CMK (cell line): ENCODE measurements around the gene NHP2.
"Not testable (repeated sequence)": the region's sequence is repeated elsewhere in the genome, so short reads cannot be mapped to it uniquely, and the experiment has no call there.

Source experiments
- DNase-seq: peaks from one replicate; pipeline ENCODE4 v3.0.0-alpha.2; 2010; ENCODE audit warnings: low read depth

The NHP2 gene

DNA sequence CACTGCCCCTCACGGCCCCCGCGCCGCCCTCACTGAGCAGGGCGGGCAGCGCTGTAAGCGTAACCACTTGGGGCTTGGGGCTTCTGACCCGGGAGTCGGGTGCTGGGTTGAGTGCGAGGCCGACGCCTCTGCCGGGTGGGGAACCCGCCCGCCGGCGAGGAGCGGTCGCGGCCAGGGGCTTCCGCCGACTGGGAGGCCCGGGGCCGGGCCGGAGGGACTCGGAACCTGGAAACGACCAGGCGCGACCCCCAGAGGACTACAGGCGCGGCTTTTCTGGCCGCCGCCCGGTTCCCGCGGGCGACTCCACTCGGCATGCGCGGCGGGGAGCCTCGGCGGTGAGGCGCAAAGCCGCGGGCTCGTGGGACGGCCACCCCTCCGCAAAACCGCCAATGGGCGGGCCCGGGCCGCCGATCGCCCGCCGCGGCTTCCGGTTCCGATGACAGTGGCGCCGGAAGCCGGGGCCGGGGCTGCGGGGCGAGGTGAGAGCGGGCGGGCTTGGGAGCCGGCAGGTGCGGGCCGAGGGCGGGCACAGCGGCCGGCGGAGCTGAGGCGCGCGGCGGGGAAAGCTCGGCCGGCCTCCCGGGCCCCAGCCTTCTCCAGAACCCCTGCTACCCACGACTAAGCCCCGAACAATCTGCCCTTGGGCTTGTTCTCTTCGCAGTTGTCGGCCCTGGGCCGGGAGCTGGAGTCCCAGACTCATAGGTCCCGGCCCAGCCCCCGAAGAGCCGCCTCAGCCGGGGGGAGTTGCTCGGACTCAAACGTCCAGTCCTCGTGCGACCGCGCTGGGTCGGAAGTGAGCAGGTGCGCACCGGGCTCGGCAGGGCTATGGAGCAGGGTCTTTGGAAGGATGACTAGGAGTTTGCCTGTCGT, 22.9 kb downstream of the NHP2 start, which contains the start of gene RMND5B:
TSS of gene RMND5B (plus strand) at position 439 of the 870 bp plus-strand sequence. CDS start 7,106 bp downstream, outside the sequence.
- peak; percentile 62 for DNase-seq

DNA sequence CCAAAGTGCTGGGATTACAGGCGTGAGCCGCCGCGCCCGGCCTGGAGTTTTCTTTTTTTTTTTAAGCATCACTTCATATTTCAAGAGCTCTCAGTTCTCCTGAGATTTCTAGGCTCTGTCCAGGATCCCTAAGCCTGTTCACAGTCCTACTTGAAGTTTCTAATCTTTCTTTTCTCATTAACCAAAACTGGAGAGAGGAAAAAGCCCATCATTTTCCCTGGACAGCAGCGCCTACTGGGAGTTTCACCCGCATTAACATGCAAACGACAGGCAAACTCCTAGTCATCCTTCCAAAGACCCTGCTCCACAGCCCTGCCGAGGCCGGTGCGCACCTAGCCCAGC, 23.5 kb downstream of the NHP2 start:
- not testable (repeated sequence) for DNase-seq

DNA sequence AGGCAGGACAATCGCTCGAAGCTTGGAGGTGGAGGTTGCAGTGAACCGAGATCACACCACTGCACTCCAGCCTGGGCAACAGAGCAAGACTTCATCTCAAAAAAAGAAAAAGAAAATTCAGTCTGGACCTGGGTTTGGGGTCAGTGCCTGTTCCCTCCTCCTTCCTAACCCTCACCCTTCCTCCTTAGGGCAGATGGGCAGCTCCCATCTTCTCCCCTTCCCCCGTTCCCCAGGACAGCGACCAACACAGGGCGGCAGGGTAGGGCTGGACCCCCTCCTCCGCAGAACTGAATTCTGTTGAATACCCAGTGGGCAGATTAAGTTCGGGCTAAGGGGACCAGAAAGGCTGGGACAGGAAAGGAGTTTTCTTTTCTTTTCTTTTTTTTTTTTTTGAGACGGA, 24.4 kb downstream of the NHP2 start:
- no peak for DNase-seq

DNA sequence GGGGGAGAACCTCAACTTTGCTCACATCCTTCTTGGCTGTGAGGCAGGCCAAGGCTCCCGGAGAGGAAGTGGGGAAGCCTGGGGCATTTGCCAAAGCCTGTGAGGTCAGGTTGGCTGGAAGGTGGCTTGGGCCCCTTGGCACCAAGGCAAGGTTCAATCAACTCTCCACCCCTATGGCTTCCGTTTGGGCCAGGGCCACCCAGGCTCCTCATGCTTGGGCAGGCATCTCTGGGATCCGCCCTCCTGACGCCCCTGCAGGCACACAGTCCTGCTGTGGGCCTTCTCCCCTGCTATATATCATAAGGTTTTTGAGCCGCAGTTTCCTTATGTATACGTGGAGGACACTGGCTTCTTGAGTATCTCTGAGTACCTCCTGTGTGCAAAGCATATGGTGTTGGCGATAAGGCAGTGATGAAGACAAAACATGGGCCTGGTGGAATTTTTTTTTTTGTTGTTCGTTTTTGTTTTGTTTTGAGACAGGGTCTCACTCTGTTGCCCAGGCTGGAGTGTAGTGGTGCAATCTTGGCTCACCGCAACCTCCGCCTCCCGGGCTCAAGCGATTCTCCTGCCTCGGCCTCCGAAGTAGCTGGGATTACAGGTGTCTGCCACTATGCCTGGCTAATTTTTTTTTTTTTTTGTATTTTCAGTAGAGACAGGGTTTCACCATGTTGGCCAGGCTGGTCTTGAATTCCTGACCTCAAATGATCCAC, 26.2 kb downstream of the NHP2 start:
- DNase-seq: peak; percentile 87

DNA sequence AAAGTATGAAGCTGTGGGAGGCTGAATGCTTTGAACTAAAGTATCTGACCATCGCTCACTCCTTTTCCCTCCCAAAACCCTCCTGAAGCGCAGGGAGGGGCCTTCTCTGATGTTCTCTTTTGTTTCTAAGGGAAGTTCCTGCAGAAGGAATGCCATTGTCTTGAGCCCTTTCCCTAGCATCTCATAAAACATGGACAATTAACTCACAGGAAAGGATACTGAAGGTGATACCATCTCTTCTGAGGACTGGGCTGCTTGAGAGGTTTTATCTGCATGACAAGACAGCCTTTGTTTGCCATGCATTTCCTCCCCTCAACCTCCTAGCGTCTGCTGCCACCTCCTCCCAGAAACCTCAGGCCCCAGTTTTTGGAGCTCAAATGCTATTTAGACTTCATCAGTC, 27.1 kb downstream of the NHP2 start:
- no peak for DNase-seq

DNA sequence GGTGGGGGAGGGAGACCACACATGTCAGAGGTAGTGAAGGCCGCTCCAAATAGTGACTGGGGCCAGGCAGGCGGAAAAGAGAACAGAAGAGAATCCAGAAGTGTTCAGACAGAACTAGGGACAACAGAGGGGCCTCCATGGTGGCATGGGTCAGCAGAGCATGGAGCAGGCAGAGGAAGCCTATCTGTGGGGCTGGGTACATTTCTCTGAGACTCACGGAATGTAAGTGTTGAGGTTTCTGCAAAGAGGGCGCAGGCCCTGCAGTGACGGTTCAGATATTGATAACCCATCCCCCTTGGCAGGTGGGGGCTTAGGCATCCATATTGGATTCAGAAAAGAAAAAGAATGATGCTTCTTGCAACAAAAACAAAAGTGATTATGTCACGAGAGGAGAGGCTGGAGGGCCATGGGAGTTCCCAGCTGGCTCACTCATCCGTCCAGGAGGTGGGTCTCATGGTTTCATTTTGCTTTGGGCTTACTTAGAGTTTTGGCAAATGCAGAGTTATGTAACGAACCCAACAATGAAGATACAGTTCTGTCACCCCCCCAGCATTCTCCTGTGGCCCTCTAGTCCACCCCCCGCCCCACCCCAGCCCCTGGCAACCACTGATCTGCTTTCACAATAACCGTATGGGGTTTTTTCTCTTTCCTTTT, 28.3 kb downstream of the NHP2 start:
- no peak for DNase-seq

DNA sequence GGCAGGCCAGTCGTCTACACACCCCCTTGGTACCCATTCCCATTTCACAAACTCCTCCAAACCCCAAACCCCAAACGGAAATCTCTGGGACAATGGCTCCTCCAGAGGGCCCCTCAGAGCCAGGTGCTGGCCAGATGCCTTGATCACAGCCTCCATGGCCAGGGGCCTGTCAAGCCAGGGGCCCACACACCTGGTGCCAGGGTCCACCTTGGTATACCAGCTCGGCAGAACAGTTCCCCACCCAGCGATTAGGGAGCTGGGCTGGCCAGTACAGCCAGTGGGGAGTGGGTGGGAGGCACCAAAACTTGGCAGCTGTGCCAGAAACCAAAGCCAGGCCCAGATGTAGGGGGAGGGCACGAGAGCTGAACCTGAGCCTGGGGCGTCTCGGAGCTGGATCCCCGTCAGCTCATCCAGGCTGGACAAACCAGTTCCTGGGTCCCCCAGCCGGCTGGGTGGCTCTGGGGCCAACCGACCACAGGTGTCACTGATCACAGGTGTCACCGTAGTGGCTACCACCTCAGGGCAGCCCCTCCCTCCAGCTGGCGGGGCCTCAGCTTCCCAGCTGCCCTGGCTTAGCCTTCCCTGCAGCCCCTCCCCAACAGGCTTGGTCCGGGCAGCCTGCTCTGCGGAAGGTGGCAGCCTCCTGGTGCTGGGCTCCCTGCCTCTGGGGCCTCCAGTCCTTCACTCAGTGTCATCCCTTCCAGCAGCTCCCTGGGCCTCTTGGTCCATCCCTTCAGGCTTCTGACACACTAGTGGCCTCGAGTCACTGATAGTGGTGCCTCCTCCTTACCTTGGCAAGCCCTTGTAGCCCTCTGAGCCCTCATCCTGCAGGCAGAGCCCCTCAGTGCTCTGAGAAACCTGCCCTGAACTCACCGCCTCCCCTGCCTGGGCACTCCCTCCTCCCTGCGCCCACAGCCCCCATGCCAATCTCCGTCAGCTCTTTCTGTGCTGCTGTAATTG, 29.4 kb downstream of the NHP2 start:
- no peak for DNase-seq

DNA sequence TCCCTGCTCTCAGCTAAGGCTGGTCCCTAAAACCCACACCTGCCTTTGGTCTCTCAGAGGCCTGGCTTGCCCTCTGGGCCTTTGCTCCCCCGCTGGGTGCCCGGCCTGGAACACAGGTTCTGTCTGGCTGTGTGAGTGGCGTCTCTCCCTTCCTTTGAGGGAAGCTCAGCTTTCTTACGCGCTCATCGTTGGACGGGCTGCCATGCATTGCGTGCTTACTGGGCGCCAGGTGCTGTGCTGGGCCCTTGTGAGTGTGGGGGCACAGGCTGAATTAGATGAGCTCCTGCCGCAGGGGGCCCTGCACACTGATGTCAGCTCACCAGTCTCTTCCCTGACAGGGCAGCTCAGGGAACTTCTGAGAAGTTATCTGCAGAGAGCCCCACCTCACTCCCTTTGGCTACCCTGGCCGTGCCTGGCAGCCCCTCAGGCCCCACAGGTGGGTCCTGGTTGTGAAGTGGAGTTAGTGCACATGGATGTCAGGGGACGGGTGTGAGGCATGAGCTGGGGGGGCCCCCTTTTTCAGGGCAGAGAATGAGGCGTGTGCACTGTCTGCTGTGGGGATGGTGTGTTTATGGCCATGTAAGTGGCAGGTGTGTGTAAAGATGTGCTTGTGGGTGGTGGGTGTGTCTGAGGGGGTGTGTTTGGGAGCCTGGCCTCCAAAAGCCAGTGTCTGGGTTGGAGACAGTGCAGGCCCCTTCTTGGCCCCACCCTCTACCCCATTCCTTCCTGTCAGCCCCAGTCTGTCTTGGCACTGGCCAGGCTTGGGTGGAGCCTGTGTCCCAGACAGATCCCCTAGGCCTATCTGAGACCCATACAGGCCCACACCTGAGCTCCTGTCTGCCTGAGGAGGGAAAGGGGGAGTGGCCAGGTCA, 30.4 kb downstream of the NHP2 start:
- DNase-seq: no peak

DNA sequence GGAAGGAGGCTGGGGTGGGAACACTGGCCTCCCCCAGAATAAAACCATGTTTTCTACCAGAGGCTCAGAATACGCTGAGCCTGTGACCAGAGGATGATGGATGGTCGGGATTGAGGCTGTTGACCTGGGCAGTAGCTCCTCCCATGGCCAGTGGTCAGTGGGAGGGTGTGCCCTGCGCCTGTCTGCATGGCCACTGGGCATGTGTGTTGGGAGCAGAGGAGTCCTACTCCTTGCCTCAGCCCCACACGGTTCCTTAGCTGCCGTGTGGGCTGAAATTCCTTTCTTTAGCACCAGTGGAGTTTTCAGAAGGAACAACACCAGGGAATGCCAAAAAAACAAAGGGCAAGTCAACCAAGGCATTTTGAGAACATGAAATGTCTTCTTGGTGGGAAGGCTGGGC, 31.3 kb downstream of the NHP2 start:
- no peak for DNase-seq

DNA sequence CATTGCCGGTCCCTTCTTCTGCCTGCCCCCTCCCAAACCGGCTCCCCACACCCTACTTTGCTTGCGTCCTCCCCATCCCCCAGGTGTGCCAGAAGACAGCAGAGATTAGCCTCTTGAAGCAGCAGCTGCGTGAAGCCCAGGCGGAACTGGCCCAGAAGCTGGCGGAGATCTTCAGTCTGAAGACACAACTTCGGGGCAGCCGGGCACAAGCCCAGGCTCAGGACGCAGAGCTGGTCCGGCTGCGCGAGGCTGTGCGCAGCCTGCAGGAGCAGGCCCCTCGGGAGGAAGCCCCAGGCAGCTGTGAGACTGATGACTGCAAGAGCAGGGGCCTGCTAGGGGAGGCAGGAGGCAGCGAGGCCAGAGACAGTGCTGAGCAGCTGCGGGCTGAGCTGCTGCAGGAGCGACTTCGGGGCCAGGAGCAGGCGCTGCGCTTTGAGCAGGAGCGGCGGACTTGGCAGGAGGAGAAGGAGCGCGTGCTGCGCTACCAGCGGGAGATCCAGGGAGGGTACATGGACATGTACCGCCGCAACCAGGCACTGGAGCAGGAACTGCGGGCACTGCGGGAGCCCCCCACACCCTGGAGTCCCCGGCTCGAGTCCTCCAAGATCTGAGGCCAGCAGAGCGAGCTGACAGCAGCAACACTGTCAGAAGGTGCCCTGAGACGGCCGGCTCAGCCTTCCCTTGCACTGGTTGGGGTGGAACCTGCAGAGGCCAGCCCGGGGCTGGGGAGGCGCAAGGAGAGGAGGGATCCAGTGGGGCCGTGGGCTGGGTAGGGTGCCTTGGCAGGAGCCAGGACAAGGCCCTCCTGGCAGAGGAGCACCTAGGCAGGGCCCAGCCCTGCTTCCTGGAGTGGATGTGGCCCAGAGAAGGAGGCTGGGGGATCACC, 32.1 kb downstream of the NHP2 start:
- no peak for DNase-seq

DNA sequence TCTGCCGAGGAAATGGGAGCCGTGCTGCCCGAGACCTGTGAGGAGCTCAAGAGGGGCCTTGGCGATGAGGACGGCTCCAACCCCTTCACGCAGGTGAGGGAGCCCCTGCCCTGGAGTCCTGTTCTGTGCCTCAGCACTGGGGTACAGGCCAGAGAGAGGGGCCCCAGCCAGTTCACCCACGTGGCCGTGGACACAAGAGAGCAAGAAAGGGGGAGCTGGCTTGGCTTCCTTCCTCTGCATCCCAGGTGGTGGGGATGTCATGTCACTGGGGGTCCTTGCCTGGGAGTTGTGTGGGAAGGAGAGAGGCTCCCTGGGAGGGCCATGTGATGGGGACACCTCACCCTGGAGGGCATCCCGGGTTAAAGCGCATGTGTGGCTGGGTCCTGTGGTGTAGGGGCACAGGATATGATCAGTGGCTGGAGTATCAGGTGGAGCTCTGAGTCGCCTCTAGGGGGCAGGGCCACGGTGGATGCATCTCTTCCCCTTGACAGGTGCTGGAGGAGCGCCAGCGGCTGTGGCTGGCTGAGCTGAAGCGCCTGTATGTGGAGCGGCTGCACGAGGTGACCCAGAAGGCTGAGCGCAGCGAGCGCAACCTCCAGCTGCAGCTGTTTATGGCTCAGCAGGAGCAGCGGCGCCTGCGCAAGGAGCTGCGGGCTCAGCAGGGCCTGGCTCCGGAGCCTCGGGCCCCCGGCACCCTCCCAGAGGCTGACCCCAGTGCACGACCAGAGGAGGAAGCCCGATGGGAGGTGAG, 32.9 kb downstream of the NHP2 start:
- no peak for DNase-seq

DNA sequence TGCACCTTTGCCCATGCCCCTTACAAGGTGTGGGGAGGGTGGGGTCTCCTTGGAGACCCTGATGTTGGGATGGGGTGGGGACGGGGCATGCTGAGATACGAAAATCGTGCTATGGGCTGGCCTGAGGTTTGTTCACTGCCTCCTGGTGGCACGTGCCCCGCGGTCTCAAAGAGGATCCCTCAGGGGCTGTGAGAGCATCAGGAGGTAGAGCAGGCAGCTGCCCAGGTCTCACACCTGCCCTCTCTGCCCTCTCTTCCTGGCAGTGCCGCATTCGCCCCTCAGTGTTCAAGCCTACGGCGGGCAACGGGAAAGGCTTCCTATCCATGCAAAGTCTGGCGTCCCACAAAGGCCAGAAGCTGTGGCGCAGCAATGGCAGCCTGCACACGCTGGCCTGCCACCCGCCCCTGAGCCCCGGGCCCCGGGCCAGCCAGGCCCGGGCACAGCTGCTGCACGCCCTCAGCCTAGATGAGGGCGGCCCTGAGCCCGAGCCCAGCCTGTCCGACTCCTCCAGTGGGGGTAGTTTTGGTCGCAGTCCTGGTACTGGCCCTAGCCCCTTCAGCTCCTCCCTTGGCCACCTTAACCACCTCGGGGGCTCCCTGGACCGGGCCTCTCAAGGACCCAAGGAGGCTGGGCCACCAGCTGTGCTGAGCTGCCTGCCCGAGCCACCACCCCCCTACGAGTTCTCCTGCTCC, 33.6 kb downstream of the NHP2 start:
- DNase-seq: no peak

DNA sequence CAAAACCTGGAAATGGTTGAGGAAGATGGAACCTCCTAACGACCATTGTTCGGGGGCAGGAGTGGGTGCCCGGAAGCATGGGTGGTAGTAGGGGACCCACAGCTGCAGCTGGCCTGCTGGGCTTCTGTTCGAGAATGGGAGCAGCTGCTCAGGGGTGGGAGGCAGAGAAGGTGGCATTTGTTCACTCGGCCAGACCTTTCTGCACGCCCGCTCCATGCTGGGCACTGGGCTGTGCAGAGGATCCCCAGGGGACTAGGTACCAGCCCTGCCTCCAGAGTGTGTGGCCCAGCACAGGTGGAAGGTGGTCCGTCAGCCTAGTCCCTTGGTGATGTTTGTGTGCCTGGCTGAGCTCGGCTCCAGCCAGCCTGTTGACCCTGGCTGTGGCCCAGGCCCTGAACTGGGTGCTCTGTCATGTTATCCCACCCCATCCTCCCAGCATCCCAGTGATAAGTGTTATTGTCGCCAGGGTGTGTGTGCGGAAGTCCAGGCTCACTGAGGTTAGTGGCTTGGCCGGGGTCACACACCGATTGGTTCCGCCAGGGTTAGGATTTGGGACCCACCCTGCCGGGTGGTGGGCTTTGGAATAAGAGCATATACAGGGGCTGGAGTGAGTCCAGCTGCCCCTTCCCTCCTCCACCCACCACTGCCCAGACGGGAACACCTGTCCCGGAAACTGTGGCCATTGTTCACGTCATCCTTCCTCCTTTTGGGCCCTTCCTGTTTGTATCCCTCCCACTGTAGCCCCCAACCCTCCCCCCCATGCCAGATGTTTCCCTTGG, 35.6 kb downstream of the NHP2 start:
- DNase-seq: no peak

DNA sequence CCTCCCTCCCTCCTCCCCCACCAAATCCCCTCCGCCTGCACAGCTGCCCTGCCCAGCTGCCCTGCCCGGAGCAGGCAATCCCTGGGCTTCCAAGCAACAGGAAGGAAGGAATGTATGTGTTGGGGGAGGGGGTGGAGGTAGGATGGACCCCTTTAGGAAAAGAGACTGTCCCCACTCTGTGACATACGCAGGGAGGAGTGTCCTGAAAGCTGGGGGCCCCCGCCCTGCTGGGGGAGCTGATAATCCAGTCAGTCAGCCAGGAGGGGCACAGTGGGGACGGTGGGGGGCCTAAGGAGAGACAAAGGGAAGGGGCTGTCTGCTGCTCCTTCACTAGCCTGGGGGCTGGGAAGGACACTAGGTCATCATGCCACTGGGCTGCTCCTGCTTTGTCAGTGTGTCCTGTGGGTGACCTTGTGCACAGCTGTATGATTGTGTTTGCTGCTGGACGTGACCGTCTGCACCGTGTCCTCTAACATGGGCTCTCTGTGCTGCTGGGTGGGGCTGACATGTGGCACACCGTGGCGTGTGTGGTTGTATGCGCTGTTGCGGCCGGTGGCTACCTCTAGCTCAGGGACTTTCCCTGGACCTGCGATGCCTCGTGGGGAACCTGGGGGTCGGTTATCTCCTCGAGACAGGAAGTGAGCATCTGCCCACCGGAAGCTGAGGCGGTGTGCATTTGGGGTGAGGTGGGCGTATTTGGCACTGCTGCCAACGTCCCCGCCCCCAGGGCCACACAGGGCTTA, 37.4 kb downstream of the NHP2 start:
- no peak for DNase-seq

DNA sequence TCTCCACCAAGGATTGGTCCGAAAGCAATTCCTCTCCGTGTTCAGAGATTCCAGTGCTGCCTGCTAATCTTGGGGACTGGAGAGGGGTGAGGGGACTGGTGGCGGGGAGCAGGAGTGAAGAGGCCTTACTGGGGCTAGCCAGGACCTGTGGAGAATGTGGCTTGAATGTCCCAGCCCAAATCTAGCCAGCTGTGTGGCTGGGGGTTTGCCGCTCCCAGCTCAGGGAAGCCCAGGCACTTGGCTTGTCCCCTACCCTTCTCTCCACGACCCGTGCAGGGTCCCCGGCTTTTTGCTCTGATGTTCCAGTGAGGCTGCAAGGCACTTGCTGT, 37.9 kb downstream of the NHP2 start:
- no peak for DNase-seq

DNA sequence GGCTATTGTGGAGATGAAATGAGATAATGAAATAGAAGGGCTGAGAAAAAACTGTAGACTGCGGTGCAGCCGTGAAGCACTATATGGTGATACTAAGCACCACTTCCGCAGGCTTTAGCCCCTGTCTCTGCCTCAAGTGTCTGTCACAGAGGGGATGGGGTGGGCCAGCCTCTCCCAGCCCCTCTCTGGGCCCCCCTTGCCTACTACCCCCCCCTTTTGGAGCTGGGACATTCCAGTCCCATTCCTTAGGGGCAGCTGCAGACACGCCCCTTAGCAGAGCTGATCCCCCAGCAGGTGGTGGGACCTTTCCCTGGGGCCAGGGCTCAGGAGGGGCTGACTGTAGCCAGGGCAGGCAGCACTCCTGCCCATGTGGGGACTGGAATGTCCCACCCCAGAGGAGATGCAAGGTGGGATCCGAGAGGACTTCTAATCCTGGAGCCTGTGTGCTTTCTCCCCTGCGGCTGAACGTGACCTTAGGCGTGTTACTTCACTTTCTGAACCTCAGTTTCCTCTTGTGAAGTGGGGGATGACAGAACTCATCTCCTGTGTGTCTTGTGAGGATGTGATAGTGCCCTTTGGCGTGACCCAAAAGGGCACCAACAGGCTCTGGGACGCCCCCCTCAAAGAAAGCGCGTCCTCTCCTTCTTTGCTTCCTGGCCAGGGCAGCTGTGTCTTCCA, 38.4 kb downstream of the NHP2 start:
- DNase-seq: no peak
